Adrenal gland (tissue), 5 donors: ENCODE measurements around the gene PASD1.

ENCODE experiments used
- POLR2A ChIP-seq, 2 donors: fragments of 450-650 bp; IDR thresholded peaks; one replicate each; pipeline ENCODE4 v1.6.1; 2017; ENCODE audit warnings: antibody characterized with exemption in 2 of 2, mild to moderate bottlenecking in 2 of 2, moderate library complexity in 1 of 2
- TF ChIP-seq, protein P1 (sequence below), 6 experiments: fragments of 450-650 bp in 4 of 6; fragments of 200-600 bp in 2 of 6; sonication (generic) in 1 of 6; IDR thresholded peaks; 1 replicate in 5 of 6; 2 replicates in 1 of 6; pipeline versions ENCODE4 v1.5.1 to v1.8.0; 2016 to 2021; ENCODE audit warnings: antibody characterized with exemption in 6 of 6, mild to moderate bottlenecking in 2 of 6, moderate library complexity in 1 of 6
- donor health status: DM: no; HTN: no; CAD: no.

DNA sequence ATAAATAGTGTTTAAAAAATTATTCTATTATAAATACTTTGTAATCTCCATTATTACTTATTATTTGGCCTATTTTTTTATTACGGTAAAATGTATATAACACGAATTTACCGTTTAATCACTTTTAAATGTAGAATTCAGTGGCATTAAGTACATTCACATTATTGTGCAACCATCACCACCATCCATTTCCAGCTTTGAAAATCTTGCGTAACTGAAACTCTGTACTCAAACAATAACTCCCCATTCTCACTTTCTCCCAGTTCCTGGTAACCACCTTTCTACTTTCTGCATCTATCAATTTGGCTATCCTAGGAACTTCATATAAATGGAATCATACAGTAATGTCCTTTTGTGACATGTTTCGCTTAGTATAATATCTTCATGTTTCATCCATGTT lies 45.7 kb downstream of the PASD1 start:
- TF ChIP-seq, protein P1, sequence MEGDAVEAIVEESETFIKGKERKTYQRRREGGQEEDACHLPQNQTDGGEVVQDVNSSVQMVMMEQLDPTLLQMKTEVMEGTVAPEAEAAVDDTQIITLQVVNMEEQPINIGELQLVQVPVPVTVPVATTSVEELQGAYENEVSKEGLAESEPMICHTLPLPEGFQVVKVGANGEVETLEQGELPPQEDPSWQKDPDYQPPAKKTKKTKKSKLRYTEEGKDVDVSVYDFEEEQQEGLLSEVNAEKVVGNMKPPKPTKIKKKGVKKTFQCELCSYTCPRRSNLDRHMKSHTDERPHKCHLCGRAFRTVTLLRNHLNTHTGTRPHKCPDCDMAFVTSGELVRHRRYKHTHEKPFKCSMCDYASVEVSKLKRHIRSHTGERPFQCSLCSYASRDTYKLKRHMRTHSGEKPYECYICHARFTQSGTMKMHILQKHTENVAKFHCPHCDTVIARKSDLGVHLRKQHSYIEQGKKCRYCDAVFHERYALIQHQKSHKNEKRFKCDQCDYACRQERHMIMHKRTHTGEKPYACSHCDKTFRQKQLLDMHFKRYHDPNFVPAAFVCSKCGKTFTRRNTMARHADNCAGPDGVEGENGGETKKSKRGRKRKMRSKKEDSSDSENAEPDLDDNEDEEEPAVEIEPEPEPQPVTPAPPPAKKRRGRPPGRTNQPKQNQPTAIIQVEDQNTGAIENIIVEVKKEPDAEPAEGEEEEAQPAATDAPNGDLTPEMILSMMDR (IDR thresholded peaks at IDR 0.05), result no peak
- no peak for TF ChIP-seq POLR2A (IDR thresholded peaks at IDR 0.05)
